OCI-LY7 (cell line): ENCODE data around the gene BCL7C. TPM values are rescaled to one million over a fixed set of nuclear protein-coding genes. Genes with fewer than 3 reads are reported as not detected.

ENCODE experiments used
- BruUV-seq: library from RNA; stranded (reverse); fragments of 400-500 nt; replicated peaks from 2 replicates; lab custom pipeline; 2021; lab: Mats Ljungman, UMichigan
- CTCF ChIA-PET: fragments of 300-600 bp; sonication (Branson Sonifier 250); formaldehyde crosslinking; loops from one replicate; lab custom pipeline; 2022; ENCODE audit warnings: antibody characterized with exemption; ENCODE audit not compliant: unreplicated experiment; lab: Charles Lee
- POLR2A ChIA-PET: fragments of 300-600 bp; sonication (Branson Sonifier 250); formaldehyde crosslinking; loops from one replicate; lab custom pipeline; 2022; ENCODE audit warnings: antibody characterized with exemption; lab: Charles Lee
- DNase-seq: peaks from one replicate; pipeline ENCODE4 v3.0.0-alpha.2; 2015; ENCODE audit warnings: low spot score
- H2AFZ ChIP-seq: fragments of 200-600 bp; sonication (generic), shearing (Covaris generic); 2 replicates; pipeline ENCODE4 v1.6.1; 2014; ENCODE audit warnings: mild to moderate bottlenecking, antibody characterized with exemption, low read length, moderate library complexity
- H3K27ac ChIP-seq: fragments of 200-600 bp; sonication (generic); 2 replicates; pipeline ENCODE4 v1.5.1; 2014; ENCODE audit warnings: mixed run types, low read depth, mild to moderate bottlenecking, moderate library complexity, low read length, inconsistent platforms; ENCODE audit not compliant: poor library complexity, severe bottlenecking
- H3K36me3 ChIP-seq: fragments of 200-600 bp; sonication (generic); 2 replicates; pipeline ENCODE4 v1.6.1; 2014; ENCODE audit warnings: mild to moderate bottlenecking, antibody characterized with exemption, low read length, moderate library complexity, mixed read lengths; ENCODE audit not compliant: insufficient read depth
- H3K4me1 ChIP-seq: fragments of 200-600 bp; sonication (generic); 2 replicates; pipeline ENCODE4 v1.5.1; 2014; ENCODE audit warnings: mild to moderate bottlenecking, low read length; ENCODE audit not compliant: insufficient read depth, poor library complexity, severe bottlenecking
- H3K4me2 ChIP-seq: fragments of 200-600 bp; sonication (generic); 2 replicates; pipeline ENCODE4 v1.6.1; 2014; ENCODE audit warnings: mild to moderate bottlenecking, low read length
- H3K4me3 ChIP-seq: fragments of 200-600 bp; sonication (generic); 2 replicates; pipeline ENCODE4 v1.5.1; 2014; ENCODE audit warnings: mild to moderate bottlenecking, low read depth, low read length; ENCODE audit not compliant: poor library complexity, severe bottlenecking
- H3K79me2 ChIP-seq: fragments of 200-600 bp; sonication (generic); 2 replicates; pipeline ENCODE4 v1.6.1; 2016; ENCODE audit warnings: low read depth, mild to moderate bottlenecking, low read length, moderate library complexity, mixed read lengths; ENCODE audit not compliant: insufficient read depth
- H3K9me2 ChIP-seq: fragments of 200-600 bp; sonication (generic); 2 replicates; pipeline ENCODE4 v1.6.1; 2016; ENCODE audit warnings: mild to moderate bottlenecking, low read length, mixed read lengths; ENCODE audit not compliant: insufficient read depth
- H3K9me3 ChIP-seq: fragments of 200-600 bp; sonication (generic); 2 replicates; pipeline ENCODE4 v1.6.1; 2014; ENCODE audit warnings: mild to moderate bottlenecking, mixed run types, low read length, mixed read lengths
- H4K20me1 ChIP-seq: fragments of 200-600 bp; sonication (generic); 2 replicates; pipeline ENCODE4 v1.6.1; 2014; ENCODE audit warnings: mild to moderate bottlenecking, antibody characterized with exemption, low read length, moderate library complexity, mixed read lengths; ENCODE audit not compliant: insufficient read depth
- EZH2phosphoT487 ChIP-seq: fragments of 200-600 bp; sonication (generic); IDR thresholded peaks from 2 replicates; pipeline ENCODE4 v1.6.1; 2018; ENCODE audit warnings: low read depth, borderline replicate concordance, mild to moderate bottlenecking, mixed run types, antibody characterized with exemption, low read length, moderate library complexity, mixed read lengths
- intact Hi-C: fragments of 100-400 bp; cut with micrococcal nuclease; formaldehyde crosslinking; loops from one replicate; pipeline ENCODE4 v1.10.0; 2022; ENCODE audit not compliant: unreplicated experiment
- microRNA-seq: library from miRNA; unstranded; fragments of <30 nt; microRNA quantifications from one replicate; pipeline ENCODE4 v1.2.0, GENCODE V29; 2022; ENCODE audit warnings: borderline replicate concordance
- small RNA-seq: library from RNA; depleted of rRNA; stranded (forward); fragments of <200 nt; gene quantifications from one replicate; pipeline ENCODE3, GENCODE V24; 2014
- total RNA-seq, 2 experiments: library from RNA; depleted of rRNA in 1 of 2; stranded (reverse); fragments of >200 nt in 1 of 2; shearing (Covaris generic) in 1 of 2; gene quantifications; 2 replicates each; pipeline ENCODE4 v1.2.3, GENCODE V29; 2014 to 2022
- TF ChIP-seq, protein P1 (sequence below): fragments of 200-600 bp; sonication (generic); conservative IDR thresholded peaks from 2 replicates; pipeline ENCODE4 v1.5.1; 2014; ENCODE audit warnings: mild to moderate bottlenecking, antibody characterized with exemption, low read length, moderate library complexity, mixed read lengths

The BCL7C gene
- total RNA-seq, 2 experiments from 2014 or later, result 11.0 to 17.8 TPM

DNA sequence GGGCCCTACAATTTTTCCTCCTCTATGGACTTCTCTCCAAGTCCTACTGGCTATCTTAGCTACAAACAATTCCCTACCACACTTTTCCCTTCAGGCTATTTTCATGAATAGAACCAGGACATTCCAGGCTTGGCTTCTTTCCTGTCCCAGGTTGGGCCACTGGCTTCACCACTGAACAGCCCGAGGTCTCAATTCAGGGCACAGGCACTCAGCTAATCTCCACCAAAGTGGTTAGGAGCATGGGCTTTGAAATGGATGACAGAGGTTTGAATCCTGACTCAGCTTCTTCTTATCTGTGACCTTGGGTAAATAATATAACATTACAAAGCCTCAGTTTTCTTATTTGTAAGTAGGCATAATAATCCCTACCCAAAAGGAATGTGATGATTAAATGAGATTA, 56.0 kb downstream of the BCL7C start:
- no peaks in the 10 kb centered on the region for H3K4me1 ChIP-seq
- BruUV-seq, result no TSS peak
- ChIA-PET POLR2A (interaction anchor here (1.1 kb wide), 1 partner anchor 14 kb away, joined by 3 read pairs; no protein-coding TSS in a partner anchor), CTCF (no interaction called here)
- H3K4me3 ChIP-seq, result no peak overlapping the region
- no peak overlapping the region for H3K4me2 ChIP-seq
- H3K36me3 ChIP-seq, result no peaks in the 10 kb centered on the region
- no peaks in the 10 kb centered on the region for H4K20me1 ChIP-seq
- H3K27ac ChIP-seq, result no peak overlapping the region
- H3K9me3 ChIP-seq, result no peaks in the 10 kb centered on the region
- H2AFZ ChIP-seq, result no peak overlapping the region
- DNase-seq, result no peak
- intact Hi-C loops, result no loop called here
- H3K79me2 ChIP-seq, result no peaks in the 10 kb centered on the region
- H3K9me2 ChIP-seq, result no peaks in the 10 kb centered on the region
- TF ChIP-seq EZH2phosphoT487, result no peak
- TF ChIP-seq, protein P1, sequence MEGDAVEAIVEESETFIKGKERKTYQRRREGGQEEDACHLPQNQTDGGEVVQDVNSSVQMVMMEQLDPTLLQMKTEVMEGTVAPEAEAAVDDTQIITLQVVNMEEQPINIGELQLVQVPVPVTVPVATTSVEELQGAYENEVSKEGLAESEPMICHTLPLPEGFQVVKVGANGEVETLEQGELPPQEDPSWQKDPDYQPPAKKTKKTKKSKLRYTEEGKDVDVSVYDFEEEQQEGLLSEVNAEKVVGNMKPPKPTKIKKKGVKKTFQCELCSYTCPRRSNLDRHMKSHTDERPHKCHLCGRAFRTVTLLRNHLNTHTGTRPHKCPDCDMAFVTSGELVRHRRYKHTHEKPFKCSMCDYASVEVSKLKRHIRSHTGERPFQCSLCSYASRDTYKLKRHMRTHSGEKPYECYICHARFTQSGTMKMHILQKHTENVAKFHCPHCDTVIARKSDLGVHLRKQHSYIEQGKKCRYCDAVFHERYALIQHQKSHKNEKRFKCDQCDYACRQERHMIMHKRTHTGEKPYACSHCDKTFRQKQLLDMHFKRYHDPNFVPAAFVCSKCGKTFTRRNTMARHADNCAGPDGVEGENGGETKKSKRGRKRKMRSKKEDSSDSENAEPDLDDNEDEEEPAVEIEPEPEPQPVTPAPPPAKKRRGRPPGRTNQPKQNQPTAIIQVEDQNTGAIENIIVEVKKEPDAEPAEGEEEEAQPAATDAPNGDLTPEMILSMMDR, result no peak

Small RNA genes within 50 kb of the gene (microRNA-seq; reads per million reads assigned to microRNA genes)
- gene MIR4519 (5.3 reads per million), gene MIR762 (not detected)

Small RNA genes within 50 kb of the gene (small RNA-seq; reads per million reads assigned to genes)
- gene MIR4519 (not detected), gene MIR762 (not detected)

Other genes with a start within 250 kb of the BCL7C start
- gene PRR14, start 243.1 kb downstream of the BCL7C start, total RNA-seq (2014; rRNA removed; shearing (Covaris generic)), result 33.2 and 35.2 TPM in 2 replicates
- gene PRR14, start 243.1 kb downstream of the BCL7C start, total RNA-seq (2022), result 75.5 and 81.4 TPM in 2 replicates
- 31.8 and 36.8 TPM in 2 replicates for gene FBRS, start 235.6 kb downstream of the BCL7C start, total RNA-seq (2014; rRNA removed; shearing (Covaris generic))
- 89.8 and 97.5 TPM in 2 replicates for gene FBRS, start 235.6 kb downstream of the BCL7C start, total RNA-seq (2022)
- 15.6 and 41.8 TPM in 2 replicates for gene SRCAP, start 194.9 kb downstream of the BCL7C start, total RNA-seq (2014; rRNA removed; shearing (Covaris generic))
- gene SRCAP, start 194.9 kb downstream of the BCL7C start, total RNA-seq (2022), result 92.6 and 93.7 TPM in 2 replicates
- gene PHKG2, start 145.7 kb downstream of the BCL7C start, total RNA-seq (2014; rRNA removed; shearing (Covaris generic)), result 37.6 and 40.5 TPM in 2 replicates
- gene PHKG2, start 145.7 kb downstream of the BCL7C start, total RNA-seq (2022), result 41.9 and 46.5 TPM in 2 replicates
- gene CFAP119, start 132.0 kb downstream of the BCL7C start, total RNA-seq (2014; rRNA removed; shearing (Covaris generic)), result 20.7 and 27.4 TPM in 2 replicates
- gene CFAP119, start 132.0 kb downstream of the BCL7C start, total RNA-seq (2022), result 25.0 and 27.4 TPM in 2 replicates
- 54.8 and 70.5 TPM in 2 replicates for gene RNF40, start 131.8 kb downstream of the BCL7C start, total RNA-seq (2014; rRNA removed; shearing (Covaris generic))
- 108 and 120 TPM in 2 replicates for gene RNF40, start 131.8 kb downstream of the BCL7C start, total RNA-seq (2022)
- 1.9 and 2.5 TPM in 2 replicates for gene ZNF629, start 106.9 kb downstream of the BCL7C start, total RNA-seq (2014; rRNA removed; shearing (Covaris generic))
- gene ZNF629, start 106.9 kb downstream of the BCL7C start, total RNA-seq (2022), result 1.0 and 1.1 TPM in 2 replicates
- 0.09 and 0.21 TPM in 2 replicates for gene CTF1, start 2.5 kb upstream of the BCL7C start, total RNA-seq (2014; rRNA removed; shearing (Covaris generic))
- 0.46 and 0.68 TPM in 2 replicates for gene CTF1, start 2.5 kb upstream of the BCL7C start, total RNA-seq (2022)
- gene FBXL19, start 29.5 kb upstream of the BCL7C start, total RNA-seq (2014; rRNA removed; shearing (Covaris generic)), result 16.1 and 16.2 TPM in 2 replicates
- 30.2 and 34.8 TPM in 2 replicates for gene FBXL19, start 29.5 kb upstream of the BCL7C start, total RNA-seq (2022)
- 5.7 and 7.8 TPM in 2 replicates for gene ORAI3, start 55.0 kb upstream of the BCL7C start, total RNA-seq (2014; rRNA removed; shearing (Covaris generic))
- gene ORAI3, start 55.0 kb upstream of the BCL7C start, total RNA-seq (2022), result 16.3 and 18.3 TPM in 2 replicates
- 8.6 and 9.0 TPM in 2 replicates for gene SETD1A, start 63.7 kb upstream of the BCL7C start, total RNA-seq (2014; rRNA removed; shearing (Covaris generic))
- gene SETD1A, start 63.7 kb upstream of the BCL7C start, total RNA-seq (2022), result 35.7 and 36.0 TPM in 2 replicates
- gene HSD3B7, start 91.1 kb upstream of the BCL7C start, total RNA-seq (2014; rRNA removed; shearing (Covaris generic)), result 1.9 and 3.3 TPM in 2 replicates
- gene HSD3B7, start 91.1 kb upstream of the BCL7C start, total RNA-seq (2022), result 2.4 and 2.6 TPM in 2 replicates
- 0.47 TPM in 1 of 2 replicates, not detected in the other for gene STX1B, start 116.6 kb upstream of the BCL7C start, total RNA-seq (2014; rRNA removed; shearing (Covaris generic))
- gene STX1B, start 116.6 kb upstream of the BCL7C start, total RNA-seq (2022), result 2.1 and 2.4 TPM in 2 replicates
- 14.6 and 16.6 TPM in 2 replicates for gene STX4, start 139.5 kb upstream of the BCL7C start, total RNA-seq (2014; rRNA removed; shearing (Covaris generic))
- 40.5 and 41.6 TPM in 2 replicates for gene STX4, start 139.5 kb upstream of the BCL7C start, total RNA-seq (2022)
- 7.8 and 18.7 TPM in 2 replicates for gene ZNF668, start 180.2 kb upstream of the BCL7C start, total RNA-seq (2014; rRNA removed; shearing (Covaris generic))
- gene ZNF668, start 180.2 kb upstream of the BCL7C start, total RNA-seq (2022), result 17.1 and 21.7 TPM in 2 replicates
- 25.4 and 30.1 TPM in 2 replicates for gene ZNF646, start 180.3 kb upstream of the BCL7C start, total RNA-seq (2014; rRNA removed; shearing (Covaris generic))
- 33.8 and 34.0 TPM in 2 replicates for gene ZNF646, start 180.3 kb upstream of the BCL7C start, total RNA-seq (2022)
- gene PRSS53, start 194.9 kb upstream of the BCL7C start, total RNA-seq (2014; rRNA removed; shearing (Covaris generic)), result 3.7 and 4.4 TPM in 2 replicates
- gene PRSS53, start 194.9 kb upstream of the BCL7C start, total RNA-seq (2022), result 5.7 and 6.1 TPM in 2 replicates
- 68.8 and 69.3 TPM in 2 replicates for gene VKORC1, start 200.7 kb upstream of the BCL7C start, total RNA-seq (2014; rRNA removed; shearing (Covaris generic))
- gene VKORC1, start 200.7 kb upstream of the BCL7C start, total RNA-seq (2022), result 60.1 and 70.2 TPM in 2 replicates
- gene BCKDK, start 214.3 kb upstream of the BCL7C start, total RNA-seq (2014; rRNA removed; shearing (Covaris generic)), result 25.0 and 40.4 TPM in 2 replicates
- gene BCKDK, start 214.3 kb upstream of the BCL7C start, total RNA-seq (2022), result 36.5 and 39.0 TPM in 2 replicates
- gene KAT8, start 223.6 kb upstream of the BCL7C start, total RNA-seq (2014; rRNA removed; shearing (Covaris generic)), result 86.9 and 89.1 TPM in 2 replicates
- gene KAT8, start 223.6 kb upstream of the BCL7C start, total RNA-seq (2022), result 95.3 and 102 TPM in 2 replicates
- not detected in 2 replicates for gene PRSS8, start 241.7 kb upstream of the BCL7C start, total RNA-seq (2014; rRNA removed; shearing (Covaris generic))
- not detected in 2 replicates for gene PRSS8, start 241.7 kb upstream of the BCL7C start, total RNA-seq (2022)